ENCODE results near the gene C16orf96.

DNA sequence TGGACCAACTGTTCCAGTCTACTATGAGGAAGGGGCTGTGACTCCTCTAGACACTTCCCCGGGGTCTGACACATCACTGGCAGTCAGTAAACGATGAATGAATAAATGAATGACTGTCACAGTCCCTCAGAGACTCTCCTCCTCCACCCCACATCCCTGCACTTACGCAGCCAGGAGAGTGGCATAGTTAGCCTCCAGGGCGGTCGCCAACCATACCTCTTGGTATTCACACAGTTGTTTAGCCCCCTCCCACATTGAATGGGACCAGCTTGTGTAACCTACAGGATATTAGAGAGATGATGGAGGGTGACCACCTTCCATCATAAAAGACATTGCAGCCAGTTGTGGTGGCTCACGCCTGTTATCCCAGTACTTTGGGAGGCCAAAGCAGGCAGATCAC, 32.8 kb downstream of the C16orf96 start:
- TF ChIP-seq POLR2A (IDR thresholded peaks at IDR 0.05) = no peak
- no peak for TF ChIP-seq CTCF (IDR thresholded peaks at IDR 0.05)
